ENCODE measurements around the gene SLC25A51. TPM values are rescaled to one million over a fixed set of nuclear protein-coding genes. Genes with fewer than 3 reads are reported as not detected.

Gene SLC25A51
- total RNA-seq, 1 experiment from 2014 or later: 23.4 TPM

DNA sequence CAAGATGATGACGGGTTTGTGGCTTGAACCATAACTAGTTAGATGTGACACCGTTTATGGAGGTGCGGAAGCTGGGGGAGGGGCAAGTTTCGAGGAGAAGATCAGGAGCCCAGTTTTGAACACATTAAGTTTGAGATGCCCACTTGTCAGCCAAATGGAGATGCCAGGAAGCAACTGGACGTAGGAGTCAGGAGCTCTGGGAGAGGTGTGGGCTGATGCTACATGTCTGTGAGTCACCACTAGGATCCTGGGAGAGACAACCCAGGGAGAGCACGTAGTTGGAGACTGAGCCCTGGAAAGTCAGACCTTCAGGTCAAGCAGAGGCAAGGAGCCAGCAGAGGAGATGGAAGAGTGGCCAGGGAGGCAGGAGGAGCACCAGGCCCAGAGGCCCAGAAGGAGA is 48.8 kb upstream of the SLC25A51 start:
- DNase-seq (ENCODE audit: low read depth, low spot score) (no peak), ATAC-seq (no peak)
- TF ChIP-seq POLR2AphosphoS5 (IDR thresholded peaks at IDR 0.05; ENCODE audit: low read depth, low read length) (no peak), TCF7L2 (IDR thresholded peaks at IDR 0.05; ENCODE audit: low read depth, low read length) (no peak), SIN3A (IDR thresholded peaks at IDR 0.05; ENCODE audit: borderline replicate concordance, insufficient read depth, low read depth, low read length) (no peak)
- TF ChIP-seq, protein P1, sequence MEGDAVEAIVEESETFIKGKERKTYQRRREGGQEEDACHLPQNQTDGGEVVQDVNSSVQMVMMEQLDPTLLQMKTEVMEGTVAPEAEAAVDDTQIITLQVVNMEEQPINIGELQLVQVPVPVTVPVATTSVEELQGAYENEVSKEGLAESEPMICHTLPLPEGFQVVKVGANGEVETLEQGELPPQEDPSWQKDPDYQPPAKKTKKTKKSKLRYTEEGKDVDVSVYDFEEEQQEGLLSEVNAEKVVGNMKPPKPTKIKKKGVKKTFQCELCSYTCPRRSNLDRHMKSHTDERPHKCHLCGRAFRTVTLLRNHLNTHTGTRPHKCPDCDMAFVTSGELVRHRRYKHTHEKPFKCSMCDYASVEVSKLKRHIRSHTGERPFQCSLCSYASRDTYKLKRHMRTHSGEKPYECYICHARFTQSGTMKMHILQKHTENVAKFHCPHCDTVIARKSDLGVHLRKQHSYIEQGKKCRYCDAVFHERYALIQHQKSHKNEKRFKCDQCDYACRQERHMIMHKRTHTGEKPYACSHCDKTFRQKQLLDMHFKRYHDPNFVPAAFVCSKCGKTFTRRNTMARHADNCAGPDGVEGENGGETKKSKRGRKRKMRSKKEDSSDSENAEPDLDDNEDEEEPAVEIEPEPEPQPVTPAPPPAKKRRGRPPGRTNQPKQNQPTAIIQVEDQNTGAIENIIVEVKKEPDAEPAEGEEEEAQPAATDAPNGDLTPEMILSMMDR (IDR thresholded peaks at IDR 0.05): no peak
- TF ChIP-seq, protein P2, sequence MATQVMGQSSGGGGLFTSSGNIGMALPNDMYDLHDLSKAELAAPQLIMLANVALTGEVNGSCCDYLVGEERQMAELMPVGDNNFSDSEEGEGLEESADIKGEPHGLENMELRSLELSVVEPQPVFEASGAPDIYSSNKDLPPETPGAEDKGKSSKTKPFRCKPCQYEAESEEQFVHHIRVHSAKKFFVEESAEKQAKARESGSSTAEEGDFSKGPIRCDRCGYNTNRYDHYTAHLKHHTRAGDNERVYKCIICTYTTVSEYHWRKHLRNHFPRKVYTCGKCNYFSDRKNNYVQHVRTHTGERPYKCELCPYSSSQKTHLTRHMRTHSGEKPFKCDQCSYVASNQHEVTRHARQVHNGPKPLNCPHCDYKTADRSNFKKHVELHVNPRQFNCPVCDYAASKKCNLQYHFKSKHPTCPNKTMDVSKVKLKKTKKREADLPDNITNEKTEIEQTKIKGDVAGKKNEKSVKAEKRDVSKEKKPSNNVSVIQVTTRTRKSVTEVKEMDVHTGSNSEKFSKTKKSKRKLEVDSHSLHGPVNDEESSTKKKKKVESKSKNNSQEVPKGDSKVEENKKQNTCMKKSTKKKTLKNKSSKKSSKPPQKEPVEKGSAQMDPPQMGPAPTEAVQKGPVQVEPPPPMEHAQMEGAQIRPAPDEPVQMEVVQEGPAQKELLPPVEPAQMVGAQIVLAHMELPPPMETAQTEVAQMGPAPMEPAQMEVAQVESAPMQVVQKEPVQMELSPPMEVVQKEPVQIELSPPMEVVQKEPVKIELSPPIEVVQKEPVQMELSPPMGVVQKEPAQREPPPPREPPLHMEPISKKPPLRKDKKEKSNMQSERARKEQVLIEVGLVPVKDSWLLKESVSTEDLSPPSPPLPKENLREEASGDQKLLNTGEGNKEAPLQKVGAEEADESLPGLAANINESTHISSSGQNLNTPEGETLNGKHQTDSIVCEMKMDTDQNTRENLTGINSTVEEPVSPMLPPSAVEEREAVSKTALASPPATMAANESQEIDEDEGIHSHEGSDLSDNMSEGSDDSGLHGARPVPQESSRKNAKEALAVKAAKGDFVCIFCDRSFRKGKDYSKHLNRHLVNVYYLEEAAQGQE (IDR thresholded peaks at IDR 0.05; ENCODE audit: insufficient read depth in 1 of 2, low read depth in 2 of 2, low read length in 1 of 2): no peak
- no peaks in the 10 kb centered on the region for H3K9me3 ChIP-seq (ENCODE audit: control insufficient read depth, insufficient read depth, low read depth, low read length)
- H3K4me1 ChIP-seq (ENCODE audit: control insufficient read depth, insufficient read depth, low read length): peaks cover 32% of the 10 kb centered on the region
- in situ Hi-C loops (cut with HindIII; ENCODE audit: low pct_unique_long_range_greater_than_20kb, low sequenced_read_pairs): no loop called here
- H3K27ac ChIP-seq (ENCODE audit: low read length): peak overlapping the region; percentile 56
- CTCF ChIA-PET: no interaction called here
- BruUV-seq (replicated peaks): no TSS peak
- H3K27me3 ChIP-seq (ENCODE audit: control insufficient read depth, insufficient read depth, low read length): no peaks in the 10 kb centered on the region
- POLR2A ChIA-PET: no interaction called here
- peaks cover 6% of the 10 kb centered on the region for H3K36me3 ChIP-seq (ENCODE audit: control insufficient read depth, insufficient read depth, low read length)
- no peak overlapping the region for H3K4me3 ChIP-seq (ENCODE audit: low read depth in 2 of 2, low read length in 2 of 2)
- intact Hi-C loops (cut with micrococcal nuclease; ENCODE audit: unreplicated experiment): no loop called here

GRCh38 chr9:37951671-37952449 is 47.9 kb upstream of the SLC25A51 start:
- DNase-seq (ENCODE audit: low read depth, low spot score) (no peak), ATAC-seq (no peak)
- POLR2A ChIA-PET: interaction anchor here (0.6 kb wide), 2 partner anchors 19 to 47 kb away, joined by 4 read pairs; no protein-coding TSS in a partner anchor
- no peaks in the 10 kb centered on the region for H3K27me3 ChIP-seq (ENCODE audit: control insufficient read depth, insufficient read depth, low read length)
- BruUV-seq (replicated peaks): no TSS peak
- peaks cover 6% of the 10 kb centered on the region for H3K36me3 ChIP-seq (ENCODE audit: control insufficient read depth, insufficient read depth, low read length)
- no peak overlapping the region for H3K4me3 ChIP-seq (ENCODE audit: low read depth in 2 of 2, low read length in 2 of 2)
- peak overlapping the region; percentile 29 for H3K27ac ChIP-seq (ENCODE audit: low read length)
- peaks cover 26% of the 10 kb centered on the region for H3K4me1 ChIP-seq (ENCODE audit: control insufficient read depth, insufficient read depth, low read length)
- intact Hi-C loops (cut with micrococcal nuclease; ENCODE audit: unreplicated experiment) (no loop called here), in situ Hi-C loops (cut with HindIII; ENCODE audit: low pct_unique_long_range_greater_than_20kb, low sequenced_read_pairs) (no loop called here)
- H3K9me3 ChIP-seq (ENCODE audit: control insufficient read depth, insufficient read depth, low read depth, low read length): no peaks in the 10 kb centered on the region
- CTCF ChIA-PET: no interaction called here
- TF ChIP-seq SIN3A (IDR thresholded peaks at IDR 0.05; ENCODE audit: borderline replicate concordance, insufficient read depth, low read depth, low read length): no peak
- TF ChIP-seq, protein P2 (IDR thresholded peaks at IDR 0.05; ENCODE audit: insufficient read depth in 1 of 2, low read depth in 2 of 2, low read length in 1 of 2): no peak
- TF ChIP-seq TCF7L2 (IDR thresholded peaks at IDR 0.05; ENCODE audit: low read depth, low read length): no peak
- TF ChIP-seq, protein P1 (IDR thresholded peaks at IDR 0.05): no peak
- no peak for TF ChIP-seq POLR2AphosphoS5 (IDR thresholded peaks at IDR 0.05; ENCODE audit: low read depth, low read length)
